ENCODE data around the gene GKN2.
"Not testable (repeated sequence)": the region's sequence is repeated elsewhere in the genome, so short reads cannot be mapped to it uniquely, and the experiment has no call there.

GKN2 gene

GRCh38 chr2:68908392-68908970, 44.2 kb downstream of the GKN2 start:
- DNase-seq: peak; percentile 90
- TF ChIP-seq POLR2A (IDR thresholded peaks at IDR 0.05; ENCODE audit: low read length): peak; percentile 70
- TF ChIP-seq GATA1 (IDR thresholded peaks at IDR 0.05; ENCODE audit: low read depth, low read length): no peak

GRCh38 chr2:68907920-68908253, 44.8 kb downstream of the GKN2 start:
- DNase-seq: peak in 1 of 2 experiments; percentile 33
- TF ChIP-seq GATA1 (IDR thresholded peaks at IDR 0.05; ENCODE audit: low read depth, low read length) (no peak), POLR2A (IDR thresholded peaks at IDR 0.05; ENCODE audit: low read length) (no peak)

- DNase-seq: no peak
- no peak for TF ChIP-seq POLR2A (IDR thresholded peaks at IDR 0.05; ENCODE audit: low read length)
- no peak for TF ChIP-seq GATA1 (IDR thresholded peaks at IDR 0.05; ENCODE audit: low read depth, low read length)
Observed at GRCh38 chr2:68907232-68907919, 45.3 kb downstream of the GKN2 start.

GRCh38 chr2:68906716-68907115, 46.0 kb downstream of the GKN2 start:
- TF ChIP-seq POLR2A (IDR thresholded peaks at IDR 0.05; ENCODE audit: low read length): no peak
- no peak for TF ChIP-seq GATA1 (IDR thresholded peaks at IDR 0.05; ENCODE audit: low read depth, low read length)
- DNase-seq: no peak

GRCh38 chr2:68905116-68905515, 47.6 kb downstream of the GKN2 start:
- TF ChIP-seq GATA1 (IDR thresholded peaks at IDR 0.05; ENCODE audit: low read depth, low read length) (no peak), POLR2A (IDR thresholded peaks at IDR 0.05; ENCODE audit: low read length) (no peak)
- no peak for DNase-seq

GRCh38 chr2:68901561-68901960, 51.1 kb downstream of the GKN2 start:
- no peak for TF ChIP-seq GATA1 (IDR thresholded peaks at IDR 0.05; ENCODE audit: low read depth, low read length)
- TF ChIP-seq POLR2A (IDR thresholded peaks at IDR 0.05; ENCODE audit: low read length): no peak
- no peak for DNase-seq

- TF ChIP-seq POLR2A (IDR thresholded peaks at IDR 0.05; ENCODE audit: low read length) (no peak), GATA1 (IDR thresholded peaks at IDR 0.05; ENCODE audit: low read depth, low read length) (no peak)
Observed at GRCh38 chr2:68901199-68901514, 51.5 kb downstream of the GKN2 start.

GRCh38 chr2:68900496-68901198, 52.0 kb downstream of the GKN2 start:
- DNase-seq: no peak
- TF ChIP-seq GATA1 (IDR thresholded peaks at IDR 0.05; ENCODE audit: low read depth, low read length): no peak
- TF ChIP-seq POLR2A (IDR thresholded peaks at IDR 0.05; ENCODE audit: low read length): no peak

More at GRCh38 chr2:68901199-68901514, 51.5 kb downstream of the GKN2 start:
- no peak for DNase-seq

GRCh38 chr2:68895981-68896380, 56.7 kb downstream of the GKN2 start:
- not testable (repeated sequence) for DNase-seq
